GM23338 (cell line): ENCODE data around the gene EPHB2.

Experiments used
- CREB1 ChIP-seq: fragments of 250-450 bp; sonication (Bioruptor Pico); IDR thresholded peaks from 2 replicates; pipeline ENCODE4 v1.5.0; 2020; ENCODE audit warnings: low read depth, mild to moderate bottlenecking, moderate library complexity
- EZH2 ChIP-seq: fragments of 200-600 bp; sonication (generic); IDR thresholded peaks from one replicate; pipeline ENCODE4 v1.8.0; 2017; ENCODE audit warnings: antibody characterized with exemption, mild to moderate bottlenecking, low read depth; ENCODE audit not compliant: unreplicated experiment
- EZH2phosphoT487 ChIP-seq: fragments of 200-600 bp; sonication (generic); IDR thresholded peaks from one replicate; pipeline ENCODE4 v1.8.1; 2018; ENCODE audit warnings: antibody characterized with exemption; ENCODE audit not compliant: unreplicated experiment
- JUNB ChIP-seq: IDR thresholded peaks from one replicate; pipeline ENCODE4 v1.6.1; 2016; ENCODE audit warnings: antibody characterized with exemption; ENCODE audit not compliant: unreplicated experiment
- POLR2AphosphoS5 ChIP-seq: IDR thresholded peaks from 2 replicates; pipeline ENCODE4 v1.6.1; 2016; ENCODE audit warnings: antibody characterized with exemption, low read depth
- REST ChIP-seq: IDR thresholded peaks from one replicate; pipeline ENCODE4 v1.6.1; 2018; ENCODE audit warnings: antibody characterized with exemption; ENCODE audit not compliant: unreplicated experiment
- STAT1 ChIP-seq: IDR thresholded peaks from one replicate; pipeline ENCODE4 v1.6.1; 2016; ENCODE audit warnings: antibody characterized with exemption; ENCODE audit not compliant: unreplicated experiment
- ZNF114 ChIP-seq: fragments of 250-450 bp; sonication (Bioruptor Pico); IDR thresholded peaks from 2 replicates; pipeline ENCODE4 v1.5.0; 2020; ENCODE audit warnings: mild to moderate bottlenecking, moderate library complexity
- ZNF331 ChIP-seq: fragments of 250-450 bp; sonication (Bioruptor Pico); IDR thresholded peaks from 2 replicates; pipeline ENCODE4 v1.5.0; 2020; ENCODE audit warnings: low read depth, mild to moderate bottlenecking, moderate library complexity
- ZNF462 ChIP-seq: fragments of 250-450 bp; sonication (Bioruptor Pico); IDR thresholded peaks from 2 replicates; pipeline ENCODE4 v1.5.0; 2020; ENCODE audit warnings: mild to moderate bottlenecking, moderate library complexity
- TF ChIP-seq, protein P1 (sequence below), 2 experiments: fragments of 200-600 bp in 1 of 2; sonication (generic) in 1 of 2; conservative IDR thresholded peaks; 2 replicates each; pipeline versions ENCODE4 v1.5.1 to v1.6.1; 2016 to 2017; ENCODE audit warnings: antibody characterized with exemption in 2 of 2, low read depth in 2 of 2, mild to moderate bottlenecking in 2 of 2, moderate library complexity in 1 of 2
- TF ChIP-seq, protein P2 (sequence below): IDR thresholded peaks from 2 replicates; pipeline ENCODE4 v1.6.1; 2016; ENCODE audit warnings: antibody characterized with exemption

DNA sequence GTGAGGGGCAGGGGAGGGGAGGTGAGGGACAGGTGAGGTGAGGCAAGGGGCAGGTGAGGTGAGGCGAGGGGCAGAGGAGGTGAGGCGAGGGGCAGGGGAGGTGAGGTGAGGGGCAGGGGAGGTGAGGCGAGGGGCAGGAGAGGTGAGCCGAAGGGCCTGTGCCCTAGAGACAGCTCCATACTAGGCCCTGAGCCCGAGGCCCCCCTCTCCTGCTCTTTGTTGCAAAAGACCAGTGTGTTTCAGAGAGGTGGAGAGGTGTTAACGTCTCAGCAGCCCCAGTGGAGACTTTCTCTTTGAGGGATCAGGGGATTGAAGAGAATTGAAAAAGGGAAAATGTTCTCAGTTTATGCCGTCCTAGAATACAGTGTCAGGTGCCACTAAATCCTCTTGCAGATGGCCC is 44.2 kb downstream of the EPHB2 start:
- TF ChIP-seq POLR2AphosphoS5 (no peak), EZH2phosphoT487 (no peak), ZNF114 (no peak), EZH2 (no peak), REST (no peak), JUNB (no peak), CREB1 (CRISPR knock-in tag) (no peak), STAT1 (no peak), ZNF462 (CRISPR knock-in tag) (no peak), ZNF331 (no peak)
- TF ChIP-seq, protein P1, sequence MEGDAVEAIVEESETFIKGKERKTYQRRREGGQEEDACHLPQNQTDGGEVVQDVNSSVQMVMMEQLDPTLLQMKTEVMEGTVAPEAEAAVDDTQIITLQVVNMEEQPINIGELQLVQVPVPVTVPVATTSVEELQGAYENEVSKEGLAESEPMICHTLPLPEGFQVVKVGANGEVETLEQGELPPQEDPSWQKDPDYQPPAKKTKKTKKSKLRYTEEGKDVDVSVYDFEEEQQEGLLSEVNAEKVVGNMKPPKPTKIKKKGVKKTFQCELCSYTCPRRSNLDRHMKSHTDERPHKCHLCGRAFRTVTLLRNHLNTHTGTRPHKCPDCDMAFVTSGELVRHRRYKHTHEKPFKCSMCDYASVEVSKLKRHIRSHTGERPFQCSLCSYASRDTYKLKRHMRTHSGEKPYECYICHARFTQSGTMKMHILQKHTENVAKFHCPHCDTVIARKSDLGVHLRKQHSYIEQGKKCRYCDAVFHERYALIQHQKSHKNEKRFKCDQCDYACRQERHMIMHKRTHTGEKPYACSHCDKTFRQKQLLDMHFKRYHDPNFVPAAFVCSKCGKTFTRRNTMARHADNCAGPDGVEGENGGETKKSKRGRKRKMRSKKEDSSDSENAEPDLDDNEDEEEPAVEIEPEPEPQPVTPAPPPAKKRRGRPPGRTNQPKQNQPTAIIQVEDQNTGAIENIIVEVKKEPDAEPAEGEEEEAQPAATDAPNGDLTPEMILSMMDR (conservative IDR thresholded peaks at IDR 0.05; ENCODE audit: low read depth in 2 of 2), result no peak
- TF ChIP-seq, protein P2, sequence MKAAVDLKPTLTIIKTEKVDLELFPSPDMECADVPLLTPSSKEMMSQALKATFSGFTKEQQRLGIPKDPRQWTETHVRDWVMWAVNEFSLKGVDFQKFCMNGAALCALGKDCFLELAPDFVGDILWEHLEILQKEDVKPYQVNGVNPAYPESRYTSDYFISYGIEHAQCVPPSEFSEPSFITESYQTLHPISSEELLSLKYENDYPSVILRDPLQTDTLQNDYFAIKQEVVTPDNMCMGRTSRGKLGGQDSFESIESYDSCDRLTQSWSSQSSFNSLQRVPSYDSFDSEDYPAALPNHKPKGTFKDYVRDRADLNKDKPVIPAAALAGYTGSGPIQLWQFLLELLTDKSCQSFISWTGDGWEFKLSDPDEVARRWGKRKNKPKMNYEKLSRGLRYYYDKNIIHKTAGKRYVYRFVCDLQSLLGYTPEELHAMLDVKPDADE, result no peak
